Type B pancreatic cell (in vitro differentiated cells): Measurements from ENCODE around the gene WNT9B. TPM values are rescaled to one million over a fixed set of nuclear protein-coding genes. Genes with fewer than 3 reads are reported as not detected.

Experiments used
- DNase-seq: peaks from one replicate; pipeline ENCODE4 v3.0.0; 2021; ENCODE audit warnings: mixed read lengths; ENCODE audit not compliant: unreplicated experiment; ENCODE audit errors: extremely low spot score
- H3K27ac Mint-ChIP-seq: 2 replicates; pipeline ENCODE4 v1.8.0; 2021; ENCODE audit warnings: mild to moderate bottlenecking, mixed read lengths
- H3K27me3 Mint-ChIP-seq: 2 replicates; pipeline ENCODE4 v1.8.0; 2021; ENCODE audit warnings: mixed read lengths
- H3K36me3 Mint-ChIP-seq: 2 replicates; pipeline ENCODE4 v1.8.0; 2021; ENCODE audit warnings: mixed read lengths
- H3K4me1 Mint-ChIP-seq: one replicate; pipeline ENCODE4 v1.8.0; 2021; ENCODE audit warnings: mixed read lengths; ENCODE audit not compliant: unreplicated experiment
- H3K4me3 Mint-ChIP-seq: 2 replicates; pipeline ENCODE4 v1.8.0; 2021; ENCODE audit warnings: mild to moderate bottlenecking, mixed read lengths
- H3K9me3 Mint-ChIP-seq: 2 replicates; pipeline ENCODE4 v1.8.0; 2021; ENCODE audit warnings: mixed read lengths
- CTCF ChIP-seq: fragments of 200-600 bp; sonication (generic); conservative IDR thresholded peaks from 2 replicates; pipeline ENCODE4 v1.5.0; 2021; ENCODE audit warnings: antibody characterized with exemption, mild to moderate bottlenecking
- total RNA-seq: library from RNA; stranded (reverse); gene quantifications from 2 replicates; pipeline ENCODE4 v1.2.1, GENCODE V29; 2021; ENCODE audit warnings: low replicate concordance

WNT9B gene
- total RNA-seq, 1 donor from 2014 or later: 0.89 TPM

GRCh38 chr17:46874906-46875305 is 23.5 kb downstream of the WNT9B start:
- no peak for DNase-seq
- Mint-ChIP-seq H3K4me3 (no peak overlapping the region), H3K27ac (no peak overlapping the region), H3K9me3 (no peaks in the 10 kb centered on the region), H3K36me3 (no peaks in the 10 kb centered on the region), H3K27me3 (peaks cover 6% of the 10 kb centered on the region), H3K4me1 (no peaks in the 10 kb centered on the region)
- no peak for TF ChIP-seq CTCF

- no peaks in the 10 kb centered on the region for H3K4me1 Mint-ChIP-seq
- no peak overlapping the region for H3K4me3 Mint-ChIP-seq
- H3K9me3 Mint-ChIP-seq: no peaks in the 10 kb centered on the region
- TF ChIP-seq CTCF: no peak
- H3K36me3 Mint-ChIP-seq: no peaks in the 10 kb centered on the region
- peaks cover 7% of the 10 kb centered on the region for H3K27me3 Mint-ChIP-seq
- H3K27ac Mint-ChIP-seq: peak overlapping the region; percentile 61
- DNase-seq: no peak
These were observed 24.5 kb downstream of the WNT9B start for GRCh38 chr17:46875849-46876352.

- peaks cover 7% of the 10 kb centered on the region for H3K27me3 Mint-ChIP-seq
- no peak overlapping the region for H3K27ac Mint-ChIP-seq
- no peaks in the 10 kb centered on the region for H3K4me1 Mint-ChIP-seq
- DNase-seq: no peak
- TF ChIP-seq CTCF: peak; percentile 49
- no peaks in the 10 kb centered on the region for H3K9me3 Mint-ChIP-seq
- no peaks in the 10 kb centered on the region for H3K36me3 Mint-ChIP-seq
- no peak overlapping the region for H3K4me3 Mint-ChIP-seq
These were observed 25.0 kb downstream of the WNT9B start for GRCh38 chr17:46876353-46876887.

- H3K4me1 Mint-ChIP-seq: no peaks in the 10 kb centered on the region
- H3K36me3 Mint-ChIP-seq: no peaks in the 10 kb centered on the region
- no peak overlapping the region for H3K4me3 Mint-ChIP-seq
- no peak for DNase-seq
- no peaks in the 10 kb centered on the region for H3K9me3 Mint-ChIP-seq
- H3K27ac Mint-ChIP-seq: no peak overlapping the region
- no peak for TF ChIP-seq CTCF
- peaks cover 3% of the 10 kb centered on the region for H3K27me3 Mint-ChIP-seq
These were observed 25.5 kb downstream of the WNT9B start for GRCh38 chr17:46876926-46877325.

- DNase-seq: no peak
- H3K27me3 Mint-ChIP-seq: peaks cover 3% of the 10 kb centered on the region
- H3K27ac Mint-ChIP-seq: no peak overlapping the region
- TF ChIP-seq CTCF: no peak
- H3K4me1 Mint-ChIP-seq: no peaks in the 10 kb centered on the region
- no peak overlapping the region for H3K4me3 Mint-ChIP-seq
- H3K36me3 Mint-ChIP-seq: no peaks in the 10 kb centered on the region
- no peaks in the 10 kb centered on the region for H3K9me3 Mint-ChIP-seq
These were observed 26.1 kb downstream of the WNT9B start for GRCh38 chr17:46877466-46877865.

GRCh38 chr17:46878055-46878454 is 26.7 kb downstream of the WNT9B start:
- DNase-seq: no peak
- Mint-ChIP-seq H3K4me3 (no peak overlapping the region), H3K27me3 (peaks cover 5% of the 10 kb centered on the region), H3K4me1 (no peaks in the 10 kb centered on the region), H3K36me3 (no peaks in the 10 kb centered on the region), H3K9me3 (no peaks in the 10 kb centered on the region), H3K27ac (no peak overlapping the region)
- TF ChIP-seq CTCF: no peak
